Measurements from ENCODE around the gene FAHD1. TPM values are rescaled to one million over a fixed set of nuclear protein-coding genes. Genes with fewer than 3 reads are reported as not detected.

Gene FAHD1
- polyA plus RNA-seq (ENCODE audit: low read depth in 6 of 6) = 10 to 100 TPM; 20.2 to 28.1 (median 24.5) TPM

DNA sequence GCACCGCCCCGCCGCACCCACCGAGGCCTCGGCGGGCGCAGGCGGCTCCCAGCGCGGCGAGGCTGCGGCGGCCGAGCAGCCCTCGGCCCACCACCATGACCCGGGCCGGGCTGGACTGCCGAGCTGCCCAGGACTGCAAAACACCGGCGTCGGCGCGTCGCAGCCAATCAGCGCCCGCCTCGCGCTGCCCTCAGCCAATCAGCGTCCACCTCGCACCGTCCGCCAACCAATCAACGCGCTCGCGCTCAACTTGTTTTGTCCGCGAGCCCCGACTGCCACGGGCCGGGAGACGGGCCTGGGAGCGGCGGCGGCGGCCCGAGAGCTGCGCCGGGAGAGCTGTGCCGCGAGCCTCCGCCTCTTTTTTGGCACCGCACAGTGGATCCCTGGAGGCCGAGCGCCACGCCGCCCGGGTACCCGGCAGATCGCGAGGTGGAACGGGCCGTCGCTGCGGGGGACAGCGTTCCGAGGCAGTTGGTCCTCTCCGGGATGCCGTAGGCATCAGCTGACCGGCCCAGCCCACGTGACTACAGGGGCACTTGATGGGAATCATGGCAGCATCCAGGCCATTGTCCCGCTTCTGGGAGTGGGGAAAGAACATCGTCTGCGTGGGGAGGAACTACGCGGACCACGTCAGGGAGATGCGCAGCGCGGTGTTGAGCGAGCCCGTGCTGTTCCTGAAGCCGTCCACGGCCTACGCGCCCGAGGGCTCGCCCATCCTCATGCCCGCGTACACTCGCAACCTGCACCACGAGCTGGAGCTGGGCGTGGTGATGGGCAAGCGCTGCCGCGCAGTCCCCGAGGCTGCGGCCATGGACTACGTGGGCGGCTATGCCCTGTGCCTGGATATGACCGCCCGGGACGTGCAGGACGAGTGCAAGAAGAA is at the start of gene FAHD1, which contains the start of gene HAGH:
Gene FAHD1, plus strand, starts transcription at position 516 of the 883 bp plus-strand sequence. Its CDS starts 33 bp downstream, at position 549.
Gene HAGH, minus strand, starts transcription at position 135 of the 883 bp plus-strand sequence. Its CDS starts 38 bp downstream, at position 97.
- peak; percentile 84 to 85 for ATAC-seq (ENCODE audit: low read depth in 2 of 2)
- peak; percentile 94 for DNase-seq
- no peaks in the 10 kb centered on the region for H3K9me3 Mint-ChIP-seq
- no peaks in the 10 kb centered on the region for H3K36me3 Mint-ChIP-seq
- no peaks in the 10 kb centered on the region for H3K27me3 Mint-ChIP-seq
- peak within 1 kb of the TSS; percentile 90 to 96 (median 93) for H3K27ac Mint-ChIP-seq
- H3K4me3 Mint-ChIP-seq = peak within 1 kb of the TSS; percentile 87 to 97 (median 94)
- peaks cover 15 to 49% (median 33%) of the 10 kb centered on the region in 3 donors for H3K4me1 Mint-ChIP-seq

DNA sequence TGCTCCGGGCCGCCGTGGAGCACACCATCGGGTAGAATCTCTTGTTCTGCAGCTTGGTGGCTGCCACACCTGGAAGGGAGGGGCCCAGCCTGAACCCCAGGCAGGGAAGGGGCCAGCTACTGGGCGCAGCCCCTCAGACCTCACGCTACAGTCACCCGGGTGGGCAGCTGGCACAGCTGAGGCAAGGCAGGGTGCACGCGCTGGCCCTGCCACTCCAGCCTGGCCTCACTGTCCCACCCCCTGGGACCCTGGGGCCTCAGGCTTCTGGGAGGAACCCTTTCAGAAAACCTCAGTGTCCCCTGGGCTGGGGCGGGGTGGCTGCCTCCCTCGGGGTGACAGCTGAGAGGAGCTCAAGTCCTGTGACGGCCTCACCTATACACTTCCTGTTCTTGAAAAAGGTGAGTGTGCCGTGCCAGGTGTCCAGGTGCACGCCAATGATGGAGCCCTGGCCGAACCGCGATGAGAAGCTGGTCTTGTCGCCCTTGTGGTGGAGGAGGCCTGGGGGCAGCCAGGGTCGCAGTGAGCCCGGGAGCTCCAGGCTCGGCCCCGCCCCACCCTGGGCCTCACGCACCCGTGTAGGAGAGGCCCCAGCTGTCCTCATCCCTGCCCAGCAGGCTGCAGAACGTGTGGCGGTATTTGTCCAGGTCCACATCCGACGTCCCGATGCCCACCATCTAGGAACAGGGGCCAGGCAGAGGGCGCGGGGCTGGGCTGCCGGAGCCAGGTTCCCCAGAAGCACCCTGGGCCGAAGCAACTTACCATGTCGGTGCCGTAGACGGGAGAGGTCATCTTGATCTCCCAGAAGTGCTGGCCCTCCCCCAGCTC is 49.4 kb upstream of the FAHD1 start:
- Mint-ChIP-seq H3K4me3 (peak overlapping the region in 1 of 8 donors; percentile 54), H3K27me3 (no peaks in the 10 kb centered on the region)

DNA sequence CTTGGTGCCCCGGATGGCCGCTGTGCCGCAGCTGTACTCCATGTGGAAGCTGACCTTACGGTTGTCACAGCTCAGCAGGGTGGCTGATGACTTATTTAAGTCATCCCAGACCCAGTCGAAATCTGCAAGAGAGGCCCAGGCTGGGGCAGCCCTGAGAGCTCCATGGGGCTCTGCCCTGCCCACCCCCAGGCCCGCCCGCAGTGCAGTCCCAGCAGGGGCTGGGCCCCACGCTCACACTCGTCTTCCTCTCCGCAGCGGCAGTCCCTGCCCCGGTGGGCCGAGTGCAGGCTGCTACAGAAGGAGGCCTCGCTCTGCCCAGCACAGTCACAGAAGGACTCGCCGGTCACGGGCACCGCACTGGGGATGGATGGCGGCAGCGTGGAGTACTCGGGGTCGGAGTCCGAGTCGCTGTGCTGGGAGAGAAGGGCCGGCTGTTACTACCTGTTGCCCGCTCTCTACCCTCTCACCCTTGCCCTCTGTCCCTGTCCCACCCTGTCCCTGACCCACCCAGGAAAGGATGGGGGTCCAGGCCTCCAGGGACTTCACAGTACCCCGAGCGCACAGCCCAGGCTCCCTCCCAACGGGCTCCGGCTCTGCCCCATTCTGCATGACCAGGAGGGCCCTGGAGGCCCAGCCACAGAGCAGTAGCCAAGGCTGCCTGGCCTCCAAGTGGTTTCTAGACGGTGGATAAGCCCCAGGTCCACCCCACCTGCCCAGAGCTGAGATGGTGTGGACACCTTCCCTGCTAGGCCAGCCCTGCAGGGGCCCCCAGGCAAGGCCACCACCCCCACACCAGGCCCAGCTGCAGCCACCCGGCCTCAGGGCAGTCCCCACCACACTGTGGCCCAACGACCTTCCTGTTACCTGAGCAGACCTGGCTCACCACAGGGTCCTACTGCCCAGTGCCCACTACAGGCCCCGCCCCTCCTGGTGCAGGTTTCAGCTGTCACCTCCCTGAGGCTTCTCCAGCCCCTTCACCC is 48.5 kb upstream of the FAHD1 start:
- no peak for ATAC-seq (ENCODE audit: low read depth in 2 of 2)
- Mint-ChIP-seq H3K4me3 (peak overlapping the region in 3 of 8 donors; percentile 22 to 84 (median 76)), H3K27me3 (no peaks in the 10 kb centered on the region), H3K4me1 (peaks cover 21 to 28% (median 21%) of the 10 kb centered on the region in 3 donors), H3K36me3 (no peaks in the 10 kb centered on the region), H3K9me3 (no peaks in the 10 kb centered on the region), H3K27ac (peak overlapping the region in 1 of 6 donors; percentile 88)
- no peak for DNase-seq

More for the DNA sequence above, 49.4 kb upstream of the FAHD1 start:
- H3K27ac Mint-ChIP-seq = no peak overlapping the region
- DNase-seq (no peak), ATAC-seq (ENCODE audit: low read depth in 2 of 2) (no peak)
- no peaks in the 10 kb centered on the region for H3K9me3 Mint-ChIP-seq
- peaks cover 17 to 21% (median 21%) of the 10 kb centered on the region in 3 donors for H3K4me1 Mint-ChIP-seq
- H3K36me3 Mint-ChIP-seq = no peaks in the 10 kb centered on the region

DNA sequence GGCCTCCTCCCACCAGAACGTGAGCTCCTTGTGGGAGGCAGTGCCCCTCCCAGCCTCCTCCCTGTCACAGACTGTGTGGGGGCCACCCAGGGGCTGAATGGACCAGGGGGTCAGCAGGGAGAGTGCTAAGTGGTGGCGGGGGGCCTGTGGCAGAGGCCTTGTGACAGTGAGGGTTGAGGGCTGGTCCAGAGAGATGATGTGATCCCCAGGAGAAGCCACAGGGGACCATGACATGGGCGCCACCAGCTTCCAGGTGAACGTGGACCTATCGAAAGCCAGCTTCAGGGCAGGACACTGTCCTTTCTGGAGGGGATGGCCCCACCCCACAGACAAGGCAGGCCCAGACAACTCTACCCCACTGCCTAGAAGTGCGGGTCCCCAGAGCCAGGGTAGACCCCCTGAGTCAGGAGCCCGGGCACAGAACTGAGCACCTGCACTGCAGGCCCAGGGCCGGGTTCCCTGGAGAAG is 47.7 kb upstream of the FAHD1 start:
- no peak for DNase-seq
- ATAC-seq (ENCODE audit: low read depth in 2 of 2) = no peak
- Mint-ChIP-seq H3K36me3 (no peaks in the 10 kb centered on the region), H3K27ac (peak overlapping the region in 2 of 6 donors; percentile 6 to 88), H3K27me3 (no peaks in the 10 kb centered on the region), H3K4me3 (peak overlapping the region in 4 of 8 donors; percentile 22 to 84 (median 60)), H3K9me3 (no peaks in the 10 kb centered on the region), H3K4me1 (peaks cover 17 to 32% (median 17%) of the 10 kb centered on the region in 3 donors)

DNA sequence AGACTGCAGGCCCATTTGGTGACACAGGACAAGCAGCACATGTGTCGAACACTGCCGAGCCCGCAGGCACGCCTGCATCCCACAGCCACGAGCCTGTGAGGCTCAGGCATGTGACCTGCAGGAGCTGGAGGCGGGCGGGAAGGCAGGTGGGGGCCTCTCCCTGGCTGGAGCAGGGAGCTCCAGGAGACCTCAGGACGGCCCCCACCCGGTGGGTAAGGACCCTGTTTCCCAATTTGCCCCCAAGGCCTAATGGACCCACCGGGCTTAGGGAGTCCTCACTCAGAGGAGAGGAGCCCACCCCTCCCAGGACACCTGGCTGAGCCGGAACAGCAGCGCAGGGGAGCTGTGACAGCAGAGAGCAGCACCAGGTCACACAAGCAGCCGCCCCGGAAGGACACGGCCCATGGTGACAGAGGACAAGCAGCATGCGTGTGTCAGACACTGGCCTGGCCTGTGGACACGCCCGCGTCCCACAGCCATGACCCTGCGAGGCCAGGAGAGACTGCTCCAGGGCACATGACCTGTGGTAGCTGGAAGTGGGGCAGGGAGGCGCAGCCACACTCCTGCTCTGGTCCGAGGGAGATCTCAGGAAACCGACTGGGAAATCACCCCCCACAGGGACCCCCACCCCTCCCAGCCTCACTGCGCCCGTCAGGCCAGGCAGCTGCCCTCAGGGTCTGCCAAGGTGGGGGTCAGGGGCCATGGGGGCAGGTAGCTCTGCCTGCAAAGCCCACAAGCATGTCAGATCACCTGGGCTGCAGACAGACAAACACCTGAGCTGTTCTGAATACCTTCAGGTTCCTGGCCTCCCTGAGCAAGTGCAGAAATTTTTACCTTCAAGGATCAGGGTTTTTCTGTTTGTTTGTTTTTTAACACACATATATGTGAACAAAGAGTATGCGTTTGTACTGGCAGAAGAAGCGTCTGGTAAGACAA is 47.0 kb upstream of the FAHD1 start:
- Mint-ChIP-seq H3K27ac (no peak overlapping the region), H3K36me3 (no peaks in the 10 kb centered on the region), H3K4me3 (peak overlapping the region in 6 of 8 donors; percentile 41 to 86 (median 56)), H3K9me3 (no peaks in the 10 kb centered on the region), H3K27me3 (no peaks in the 10 kb centered on the region), H3K4me1 (peaks cover 18 to 32% (median 18%) of the 10 kb centered on the region in 3 donors)
- ATAC-seq (ENCODE audit: low read depth in 2 of 2) (no peak), DNase-seq (no peak)

DNA sequence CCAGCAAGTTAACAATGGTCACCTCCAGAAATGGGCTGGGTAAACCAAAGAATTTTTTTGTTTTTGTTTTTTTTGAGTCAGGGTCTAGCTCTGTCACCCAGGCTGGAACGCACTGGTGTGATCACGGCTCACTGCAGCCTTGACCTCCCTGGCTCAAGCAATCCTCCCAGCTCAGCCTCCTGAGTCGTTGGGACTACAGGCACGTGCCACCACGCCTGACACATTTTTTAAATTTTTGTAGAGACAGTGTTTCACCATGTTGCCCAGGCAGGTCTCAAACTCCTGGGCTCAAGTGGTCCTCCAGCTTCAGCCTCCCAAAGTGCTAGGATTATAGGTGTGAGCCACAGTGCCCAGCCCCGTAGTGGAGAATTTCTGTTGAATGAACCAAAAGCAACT is 46.3 kb upstream of the FAHD1 start:
- Mint-ChIP-seq H3K4me1 (peaks cover 21 to 36% (median 25%) of the 10 kb centered on the region in 3 donors), H3K9me3 (no peaks in the 10 kb centered on the region), H3K27ac (peak overlapping the region in 2 of 6 donors; percentile 83 to 89), H3K4me3 (peak overlapping the region in 6 of 8 donors; percentile 12 to 89 (median 84)), H3K27me3 (no peaks in the 10 kb centered on the region), H3K36me3 (no peaks in the 10 kb centered on the region)
- DNase-seq (no peak), ATAC-seq (ENCODE audit: low read depth in 2 of 2) (no peak)

DNA sequence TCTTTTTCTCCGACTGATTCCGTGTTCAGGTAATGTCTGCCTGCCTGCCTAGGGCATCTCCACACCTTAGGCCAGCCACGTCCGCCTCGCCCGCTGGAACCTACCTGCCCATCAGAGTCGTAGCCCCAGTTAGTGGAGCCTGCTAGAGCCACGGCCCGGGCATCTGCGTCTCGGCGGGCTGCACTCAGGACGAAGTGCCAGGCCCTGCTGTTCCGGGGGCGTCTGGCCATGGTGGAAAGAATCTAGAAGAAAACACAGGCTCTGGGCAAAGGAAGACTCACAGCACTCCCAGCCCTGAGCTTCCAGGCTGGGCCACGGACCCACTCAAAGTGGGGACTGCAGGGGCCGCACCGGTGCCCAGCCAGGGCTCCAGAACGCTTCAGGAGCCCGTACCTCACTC is 45.8 kb upstream of the FAHD1 start:
- H3K9me3 Mint-ChIP-seq = no peaks in the 10 kb centered on the region
- H3K27ac Mint-ChIP-seq = peak overlapping the region in 5 of 6 donors; percentile 16 to 83 (median 64)
- DNase-seq (no peak), ATAC-seq (ENCODE audit: low read depth in 2 of 2) (no peak)
- H3K4me1 Mint-ChIP-seq = peaks cover 21 to 36% (median 26%) of the 10 kb centered on the region in 3 donors
- peak overlapping the region; percentile 79 to 94 (median 88) for H3K4me3 Mint-ChIP-seq
- H3K27me3 Mint-ChIP-seq = no peaks in the 10 kb centered on the region
- no peaks in the 10 kb centered on the region for H3K36me3 Mint-ChIP-seq

DNA sequence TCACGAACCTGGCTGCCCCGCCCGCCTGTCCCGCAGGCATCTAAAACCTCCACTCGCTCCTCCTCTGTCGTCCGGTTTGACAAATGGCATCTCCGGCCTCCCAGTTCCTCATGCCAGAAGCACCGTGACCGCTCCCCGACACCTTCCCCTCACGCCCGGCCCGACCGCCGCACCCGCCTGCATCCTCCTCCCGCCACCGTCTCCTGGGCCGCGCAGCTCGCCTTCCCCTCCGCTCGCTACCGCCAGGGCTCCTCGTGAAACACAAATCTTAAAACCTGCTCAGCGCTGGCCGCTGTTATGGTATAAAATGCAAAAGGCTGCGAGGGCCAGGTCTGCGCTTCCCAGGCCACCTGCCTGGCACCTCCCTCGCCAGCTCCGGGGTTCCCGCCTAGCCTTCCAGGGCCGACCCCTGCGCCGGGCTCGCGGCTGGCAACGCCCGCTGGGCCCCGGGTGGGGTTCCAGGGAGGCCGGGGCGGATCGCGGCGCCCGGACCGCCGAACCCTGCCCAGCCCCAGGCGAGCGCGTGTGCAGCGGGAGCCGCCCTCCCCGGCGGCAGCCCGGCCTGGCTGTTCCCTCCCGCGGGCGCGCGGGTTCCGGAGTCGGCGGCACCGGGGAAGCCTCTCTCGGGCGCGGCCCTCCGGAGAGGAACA is 45.1 kb upstream of the FAHD1 start:
- Mint-ChIP-seq H3K4me1 (peaks cover 21 to 36% (median 26%) of the 10 kb centered on the region in 3 donors), H3K4me3 (peak overlapping the region; percentile 86 to 95 (median 91)), H3K9me3 (no peaks in the 10 kb centered on the region), H3K27ac (peak overlapping the region; percentile 15 to 90 (median 56)), H3K36me3 (no peaks in the 10 kb centered on the region), H3K27me3 (no peaks in the 10 kb centered on the region)
- peak; percentile 38 for DNase-seq
- peak; percentile 6 to 7 for ATAC-seq (ENCODE audit: low read depth in 2 of 2)

DNA sequence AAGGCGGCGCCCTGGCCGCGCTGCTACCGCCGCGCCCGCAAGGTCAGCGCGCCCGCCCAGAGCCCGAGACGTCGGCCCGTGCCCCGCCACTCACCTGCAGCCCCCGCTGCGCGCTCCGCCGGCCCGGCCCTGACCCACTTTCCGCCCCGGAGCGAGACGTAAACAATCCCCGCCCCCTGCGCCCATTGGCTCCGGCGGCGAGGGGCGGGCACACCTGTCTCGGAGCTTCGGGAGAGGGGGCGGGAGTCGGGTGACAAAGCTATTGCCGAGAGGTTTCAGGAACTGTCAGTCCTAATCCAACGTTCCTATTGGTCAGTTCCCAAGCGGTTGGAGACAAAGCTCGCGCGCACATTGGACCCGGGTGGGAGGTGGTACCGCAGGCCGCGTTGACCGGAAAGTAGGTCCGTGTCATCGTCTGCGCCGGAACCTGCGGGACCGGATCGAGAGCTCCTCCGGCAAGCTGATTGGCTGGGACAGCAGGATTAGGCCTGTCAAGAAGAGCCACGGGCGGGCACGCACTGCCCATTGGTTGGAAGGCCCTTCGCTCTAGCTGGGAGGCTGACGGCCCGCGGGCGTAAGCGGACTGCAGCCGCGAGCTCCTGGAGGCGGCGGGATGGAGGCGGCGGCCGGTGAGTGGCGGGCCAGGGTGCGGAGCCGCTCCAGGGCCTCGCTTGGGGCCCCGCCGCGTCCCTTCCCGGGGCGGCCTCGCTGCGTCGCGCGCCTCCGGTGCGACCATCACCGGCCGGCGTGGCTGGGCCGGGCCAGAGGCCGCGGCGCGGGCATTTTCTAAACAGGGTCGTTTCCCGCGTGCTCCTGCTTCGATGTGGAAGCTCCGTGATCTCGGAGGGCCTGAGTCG is 44.4 kb upstream of the FAHD1 start, which contains the start of the genes NUBP2 and SPSB3:
Gene NUBP2, plus strand, starts transcription at position 553 of the 857 bp plus-strand sequence. Its CDS starts 61 bp downstream, at position 614.
Gene SPSB3, minus strand, starts transcription at position 164 of the 857 bp plus-strand sequence. CDS start 1,088 bp downstream, outside the sequence.
- peak; percentile 99 for DNase-seq
- peaks cover 21 to 36% (median 26%) of the 10 kb centered on the region in 3 donors for H3K4me1 Mint-ChIP-seq

More for the DNA sequence above, 44.4 kb upstream of the FAHD1 start, which contains the start of the genes NUBP2 and SPSB3:
- no peaks in the 10 kb centered on the region for H3K36me3 Mint-ChIP-seq
- peak within 1 kb of the TSS; percentile 47 to 92 (median 82) for H3K27ac Mint-ChIP-seq
- peak within 1 kb of the TSS; percentile 86 to 96 (median 94) for H3K4me3 Mint-ChIP-seq
- peak; percentile 85 to 86 for ATAC-seq (ENCODE audit: low read depth in 2 of 2)
- no peaks in the 10 kb centered on the region for H3K9me3 Mint-ChIP-seq
- no peaks in the 10 kb centered on the region for H3K27me3 Mint-ChIP-seq
